Middle frontal gyrus (tissue), 1 donor: ENCODE data around the gene ARHGAP25.

ENCODE experiments used
- DNase-seq: peaks from one replicate; pipeline ENCODE4 v3.0.0-alpha.2; 2015; ENCODE audit warnings: low spot score; ENCODE audit errors: extremely low spot score

The ARHGAP25 gene

DNA sequence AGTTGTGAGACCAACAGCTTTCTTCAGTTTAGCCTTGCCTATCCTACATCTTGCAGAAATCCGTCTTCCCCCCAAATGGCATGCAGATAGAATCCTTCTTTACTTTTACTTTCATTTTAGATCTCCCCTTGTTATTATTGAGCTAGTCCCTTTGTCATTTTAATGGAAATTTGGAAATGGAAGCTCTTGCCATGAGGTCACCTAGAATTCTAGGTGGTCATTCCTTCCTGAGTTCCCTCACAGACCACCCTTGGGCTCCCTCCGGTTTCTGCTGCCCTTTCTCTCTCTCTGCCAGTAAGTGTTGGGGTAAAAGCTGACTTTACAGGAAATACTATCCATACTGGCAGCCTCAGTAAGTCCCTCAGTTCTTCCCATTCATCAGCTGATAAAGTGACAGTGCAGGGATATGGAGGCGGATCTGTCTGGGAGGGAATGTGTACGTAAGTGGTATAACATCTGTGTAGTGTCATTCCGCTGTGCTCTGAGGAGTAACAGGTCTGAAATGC lies 30.2 kb downstream of the ARHGAP25 start:
- DNase-seq = no peak

DNA sequence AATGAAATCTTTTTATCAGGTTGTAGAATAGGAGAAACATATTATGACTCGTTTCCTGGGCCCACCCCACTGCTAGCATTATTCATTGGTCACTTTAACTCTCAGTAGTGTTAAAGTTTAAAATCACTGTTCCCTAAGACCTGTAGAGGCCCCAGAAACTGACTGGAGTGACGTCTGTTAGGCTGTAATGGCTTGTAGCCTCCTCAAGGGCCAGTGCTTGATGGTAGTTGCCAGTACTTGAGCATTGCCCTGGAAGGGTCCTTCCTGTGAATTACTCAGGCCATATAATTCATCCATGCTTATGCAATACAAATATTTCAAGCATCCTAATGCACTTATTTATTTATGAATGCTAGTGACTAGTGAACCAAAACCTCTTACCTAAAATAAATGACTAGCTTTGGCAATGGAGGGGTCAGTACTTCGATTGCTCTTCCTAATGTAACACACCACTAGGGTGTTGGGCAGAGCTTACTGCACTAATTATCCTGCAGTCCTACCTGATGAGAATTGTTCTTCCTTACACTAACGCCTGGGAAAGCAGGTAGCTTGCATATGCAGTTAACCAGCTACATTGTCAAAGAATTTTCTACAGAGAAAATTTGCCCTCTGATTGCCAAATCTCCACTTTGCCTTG lies 31.2 kb downstream of the ARHGAP25 start:
- DNase-seq = no peak

DNA sequence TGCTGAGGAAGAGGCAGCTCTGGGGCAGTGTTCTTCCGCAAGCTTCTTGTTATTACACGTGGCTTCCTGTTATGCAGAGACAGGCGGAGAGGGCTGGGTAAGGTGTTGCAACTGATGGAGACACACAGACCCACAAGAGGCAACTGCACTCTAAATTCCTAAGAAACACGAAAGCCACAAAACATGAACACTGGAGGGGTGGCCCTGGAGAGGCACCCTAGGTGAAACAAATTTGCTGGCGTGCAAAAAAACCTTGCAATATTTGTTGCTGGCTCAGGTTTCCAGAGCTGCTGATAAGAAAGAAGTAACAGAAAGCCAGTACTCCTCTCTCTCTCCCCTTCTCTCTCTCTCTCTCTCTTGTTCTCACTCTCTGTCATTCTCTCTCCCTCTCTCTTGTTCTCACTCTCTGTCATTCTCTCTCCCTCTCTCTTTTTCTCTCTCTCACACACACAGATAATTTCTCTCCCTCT lies 31.8 kb downstream of the ARHGAP25 start:
- no peak for DNase-seq

DNA sequence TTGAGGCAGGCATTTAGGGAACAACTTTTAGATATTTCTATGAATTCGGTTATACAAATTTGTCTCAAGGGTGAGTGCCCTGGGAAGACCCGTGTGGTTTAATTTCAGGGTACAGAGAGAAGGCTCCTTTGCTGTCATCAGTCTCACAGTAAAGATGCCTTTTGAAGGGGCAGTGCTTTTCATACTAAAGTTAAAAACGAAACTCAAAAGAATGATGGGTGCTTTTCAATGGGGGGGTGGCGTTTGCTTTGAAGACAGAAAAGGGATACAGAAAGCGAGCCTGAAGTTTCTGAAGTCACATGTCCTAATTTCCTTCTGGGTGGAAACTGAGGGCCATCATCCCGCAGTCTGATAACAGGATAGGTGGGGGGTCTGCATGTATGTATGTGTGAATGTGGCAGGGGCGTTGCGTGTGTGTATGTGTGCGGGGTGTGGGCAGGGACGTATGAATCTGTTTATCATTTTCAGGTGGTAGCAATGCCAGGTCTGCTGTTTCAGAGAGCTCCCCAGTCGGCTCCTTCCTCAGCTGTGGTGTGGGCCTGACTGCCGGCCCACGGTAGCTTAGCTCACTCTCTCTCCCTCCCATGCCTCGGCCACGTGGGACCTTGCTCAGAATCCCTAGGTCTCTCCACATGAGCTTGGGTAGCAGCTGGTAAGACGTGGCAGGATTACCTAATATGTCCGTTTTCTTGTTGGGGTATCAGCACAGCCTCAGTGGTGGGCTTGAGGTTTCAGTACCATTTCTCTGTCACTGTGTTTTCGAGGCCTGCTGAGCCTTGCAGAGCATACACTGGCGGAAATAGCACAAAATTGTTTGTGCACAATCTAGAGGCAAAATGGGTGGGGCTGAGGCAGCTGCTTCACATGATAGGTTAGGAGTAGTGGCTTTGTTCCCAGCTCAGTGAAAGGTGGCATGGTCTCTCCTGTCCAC lies 32.7 kb downstream of the ARHGAP25 start:
- DNase-seq = no peak

DNA sequence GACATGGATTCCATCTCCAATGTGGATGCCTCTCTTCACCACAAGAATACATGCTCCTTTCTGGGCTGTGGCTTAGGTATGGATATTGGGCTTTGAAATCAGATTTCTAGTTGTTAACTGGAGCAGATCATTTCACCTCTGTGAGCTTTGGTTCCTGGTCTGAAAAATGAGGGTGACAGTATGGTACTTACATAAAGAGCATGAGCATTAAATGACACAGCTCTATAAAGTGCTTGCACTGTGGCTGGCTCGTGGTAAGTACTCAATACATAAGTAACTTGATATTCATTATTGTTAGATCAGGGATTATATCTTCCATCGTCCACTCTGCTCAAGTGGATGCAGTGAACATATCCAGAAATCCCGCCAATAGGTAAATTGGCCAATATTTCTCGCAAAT lies 33.4 kb downstream of the ARHGAP25 start:
- no peak for DNase-seq

DNA sequence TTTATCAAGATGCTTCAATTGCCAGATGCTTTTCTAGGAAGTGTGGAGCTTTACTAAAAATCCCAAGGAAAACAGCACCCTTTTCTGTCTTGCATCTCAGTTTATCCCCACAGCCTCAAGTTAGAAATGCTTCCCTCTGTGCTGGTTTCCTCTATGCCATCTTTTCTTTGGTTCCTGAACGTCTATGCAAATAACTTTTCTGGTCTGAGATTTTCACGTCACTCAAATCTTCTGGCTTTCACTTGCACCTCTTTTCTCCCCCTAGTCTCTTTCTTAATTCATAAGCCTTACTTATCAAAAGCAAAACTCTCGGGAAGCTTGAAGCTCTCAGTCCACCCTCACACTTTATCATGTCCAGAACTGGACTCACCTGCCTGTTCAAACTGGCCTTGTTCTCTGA lies 33.9 kb downstream of the ARHGAP25 start:
- DNase-seq = no peak

DNA sequence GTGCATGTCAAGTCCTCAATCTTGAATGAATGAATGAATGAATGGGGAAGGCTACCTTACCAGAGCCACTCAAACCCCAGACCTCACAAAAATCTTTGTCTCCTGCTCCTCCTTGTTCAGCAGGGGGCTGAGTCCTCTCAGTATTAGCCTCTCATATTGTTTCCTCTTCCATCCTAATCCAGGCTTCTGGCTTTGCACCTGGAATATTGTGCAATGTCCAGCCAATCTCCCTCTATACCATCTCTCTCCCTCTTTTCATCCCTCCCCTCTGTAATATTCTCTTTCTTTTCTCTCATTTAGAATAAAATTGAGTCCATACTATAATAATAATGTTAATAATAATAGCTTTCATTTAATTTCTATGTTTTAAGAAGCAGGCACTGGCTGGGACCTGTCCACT lies 34.3 kb downstream of the ARHGAP25 start:
- no peak for DNase-seq

DNA sequence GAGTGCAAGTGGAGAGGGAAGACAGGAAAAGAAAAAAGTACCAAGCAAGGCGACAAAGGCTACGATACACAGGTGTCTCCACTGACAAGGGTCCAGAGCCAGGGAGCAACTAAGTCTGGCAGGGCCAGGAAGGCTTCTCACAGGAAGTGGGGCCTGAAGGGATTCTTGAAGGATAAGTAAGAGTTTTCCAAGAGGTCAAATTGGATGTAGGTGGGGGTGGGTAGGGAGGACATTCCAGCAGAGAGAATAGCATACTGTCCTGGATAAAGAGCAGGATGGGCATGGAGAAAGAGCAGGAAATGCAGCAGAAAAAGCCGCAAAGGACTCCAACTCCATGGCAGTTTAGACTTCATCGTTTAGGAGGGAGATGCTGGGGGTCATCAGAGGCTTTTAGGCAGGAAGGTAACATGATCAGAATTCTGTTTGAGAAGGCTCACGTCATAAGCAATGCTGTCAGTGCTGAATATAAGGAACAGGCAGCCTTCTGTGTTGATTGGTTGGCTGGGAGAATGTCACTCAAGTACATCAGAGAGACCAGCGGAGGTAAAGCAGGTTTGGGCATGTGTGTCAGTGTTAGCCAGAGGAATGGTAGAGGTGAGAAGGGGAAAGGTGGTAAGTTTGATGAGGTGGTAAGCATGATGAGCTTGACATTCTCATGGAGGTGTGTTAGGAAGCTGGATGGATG lies 35.1 kb downstream of the ARHGAP25 start:
- no peak for DNase-seq

DNA sequence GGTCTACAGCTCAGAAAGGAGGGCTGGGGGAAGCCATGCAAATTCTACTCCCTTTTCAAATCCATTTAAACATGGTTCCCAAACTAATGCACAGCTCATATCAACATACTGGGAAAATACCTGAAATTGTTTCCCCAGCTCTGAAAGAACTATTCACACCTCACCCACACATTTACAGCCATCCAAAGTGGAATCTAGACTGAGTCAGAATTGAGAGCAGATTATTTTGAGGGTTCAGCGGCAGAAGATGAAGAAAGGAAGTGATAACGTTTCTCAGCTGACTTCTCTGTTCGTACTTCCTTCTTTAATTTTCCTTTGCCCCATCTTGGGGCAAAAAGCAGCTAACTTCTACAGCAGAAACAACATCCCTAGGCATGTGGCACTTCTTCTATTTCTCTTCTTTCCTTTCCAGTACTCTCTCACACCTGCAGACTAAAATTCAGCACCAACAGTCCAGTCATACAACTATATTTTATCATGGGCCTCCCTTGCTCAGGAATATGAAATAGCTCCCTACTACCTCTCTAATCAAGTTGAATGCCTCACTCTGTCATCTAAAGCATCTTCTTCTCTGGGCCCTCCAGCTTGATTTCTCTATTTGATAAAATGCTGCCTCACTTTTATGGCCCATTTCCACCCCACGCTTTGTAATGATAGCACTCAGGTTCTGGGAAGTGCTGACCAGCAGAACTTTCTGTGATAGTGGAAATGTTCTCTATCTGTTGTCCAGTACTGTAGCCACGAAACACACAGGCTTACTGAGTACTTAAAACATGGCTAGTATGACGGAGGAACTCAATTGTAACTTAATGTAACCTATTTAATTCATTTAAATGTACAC lies 35.9 kb downstream of the ARHGAP25 start:
- DNase-seq = no peak

DNA sequence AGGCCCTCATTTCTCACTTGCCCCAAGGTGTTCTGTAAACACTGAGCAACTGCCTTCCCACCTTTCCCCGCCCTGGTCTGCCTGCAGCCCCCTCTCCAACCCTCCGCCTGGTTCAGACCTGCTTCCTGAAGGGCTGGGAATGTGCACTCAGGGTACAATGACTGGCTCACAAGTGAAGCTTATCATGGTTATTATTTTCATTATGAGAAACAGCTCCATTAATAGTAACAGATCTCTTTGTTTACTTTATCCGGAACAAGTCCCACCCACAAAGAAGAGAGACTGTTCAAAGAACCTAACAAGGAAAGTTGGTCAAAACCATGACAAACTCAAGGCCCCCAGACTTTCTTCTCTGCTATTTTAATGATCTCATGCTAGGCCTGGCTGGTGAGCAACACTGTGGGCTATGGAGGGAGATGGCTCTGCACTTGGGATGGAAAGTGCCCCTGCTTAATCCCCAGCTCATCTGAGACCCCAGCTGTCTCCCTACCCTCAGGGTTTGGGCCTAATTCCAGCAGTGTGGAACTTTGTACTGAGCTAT lies 36.7 kb downstream of the ARHGAP25 start:
- DNase-seq = no peak

DNA sequence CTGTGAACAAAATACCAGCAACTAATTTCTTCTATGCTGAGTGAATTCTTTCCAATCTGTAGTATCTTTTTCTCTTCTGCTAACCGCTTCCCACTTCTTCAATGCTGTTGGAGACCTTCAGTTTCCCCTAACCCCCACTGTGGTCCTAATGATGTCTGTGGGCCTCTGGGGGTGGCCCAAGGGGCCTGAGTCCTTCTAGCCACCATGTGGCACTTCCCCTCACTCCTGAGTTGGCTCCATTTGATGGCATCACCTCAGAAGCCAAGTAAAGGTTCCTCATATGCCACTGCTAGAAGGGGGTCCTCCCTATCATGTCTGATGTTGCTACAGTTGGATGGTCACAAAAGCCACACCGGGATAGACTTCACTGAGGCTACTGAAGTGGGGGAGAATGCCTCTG lies 37.5 kb downstream of the ARHGAP25 start:
- DNase-seq = no peak

DNA sequence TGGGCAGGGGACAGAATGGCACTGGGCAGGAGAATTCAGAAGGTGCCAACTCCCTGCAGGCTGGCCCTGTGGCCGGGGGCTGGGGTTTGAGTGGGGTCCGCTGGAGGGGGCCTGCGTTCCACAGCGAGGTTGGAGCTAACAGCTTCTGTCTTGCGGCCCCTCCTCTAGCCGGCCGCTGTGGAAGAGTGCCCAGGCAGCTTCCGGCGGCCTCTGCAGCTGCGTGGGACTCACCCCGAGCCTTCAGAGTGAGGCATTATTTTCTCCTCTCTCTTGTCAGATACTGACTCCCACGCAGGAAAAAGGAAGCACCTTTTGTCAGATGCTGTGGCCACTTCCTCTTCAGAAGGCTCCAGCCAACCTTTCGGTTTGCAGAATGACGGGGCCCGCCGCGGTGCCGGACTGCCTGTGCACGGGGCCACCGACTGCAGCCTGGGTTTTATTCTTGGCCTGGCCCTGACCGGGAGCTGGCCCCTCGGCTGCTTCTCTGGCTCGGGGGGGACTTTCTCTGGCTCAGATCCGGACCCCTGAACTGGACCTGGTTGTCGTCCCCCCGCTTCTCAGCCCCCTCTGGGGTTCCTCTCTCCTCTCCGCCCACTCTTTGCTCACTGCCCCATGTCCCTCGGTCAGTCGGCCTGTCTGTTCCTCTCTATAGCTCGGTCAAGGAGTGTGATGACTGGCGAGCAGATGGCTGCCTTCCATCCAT lies 40.1 kb downstream of the ARHGAP25 start:
- no peak for DNase-seq

DNA sequence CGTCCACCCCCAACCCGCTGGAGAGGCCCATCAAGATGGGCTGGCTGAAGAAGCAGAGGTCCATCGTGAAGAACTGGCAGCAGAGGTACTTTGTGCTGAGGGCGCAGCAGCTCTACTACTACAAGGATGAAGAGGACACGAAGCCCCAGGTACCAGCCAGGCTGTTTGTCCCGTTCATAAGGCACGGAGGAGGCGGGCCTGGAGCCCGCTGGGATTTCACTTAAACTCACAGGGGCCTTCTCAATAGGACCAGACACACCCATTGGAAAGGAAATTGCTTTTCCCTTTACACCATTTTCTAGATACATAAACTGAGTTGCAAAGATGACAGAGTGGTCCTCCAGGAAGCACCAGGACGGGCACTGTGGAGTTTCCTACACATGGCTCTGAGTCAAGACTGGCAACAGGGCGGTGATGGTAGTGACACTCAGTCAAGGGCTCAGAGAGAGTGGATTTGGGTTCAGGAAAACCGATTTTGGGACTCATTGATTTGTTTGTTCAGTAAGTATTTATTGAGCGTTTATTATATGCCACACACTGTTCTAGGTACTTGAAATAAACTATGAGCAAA lies 40.7 kb downstream of the ARHGAP25 start:
- no peak for DNase-seq

DNA sequence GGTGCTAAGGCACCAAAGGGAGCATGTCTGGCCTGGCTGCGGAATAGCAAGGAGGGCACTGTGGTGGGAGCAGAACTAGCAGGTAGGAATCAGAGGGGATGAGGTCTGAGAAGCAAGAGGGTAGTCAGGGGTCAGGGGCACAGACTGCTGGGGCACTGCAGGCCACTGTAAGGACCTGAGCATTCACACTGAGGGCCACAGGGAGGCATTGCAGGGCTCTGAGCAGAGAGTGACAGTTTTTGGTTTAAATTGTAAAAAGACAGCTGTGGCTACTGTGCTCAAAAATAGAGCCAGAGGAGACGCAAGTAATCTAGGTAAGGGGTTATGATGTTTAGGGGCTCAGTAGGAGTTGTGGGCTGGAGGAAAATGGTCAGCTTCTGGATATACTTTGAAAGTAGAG lies 41.5 kb downstream of the ARHGAP25 start:
- no peak for DNase-seq

DNA sequence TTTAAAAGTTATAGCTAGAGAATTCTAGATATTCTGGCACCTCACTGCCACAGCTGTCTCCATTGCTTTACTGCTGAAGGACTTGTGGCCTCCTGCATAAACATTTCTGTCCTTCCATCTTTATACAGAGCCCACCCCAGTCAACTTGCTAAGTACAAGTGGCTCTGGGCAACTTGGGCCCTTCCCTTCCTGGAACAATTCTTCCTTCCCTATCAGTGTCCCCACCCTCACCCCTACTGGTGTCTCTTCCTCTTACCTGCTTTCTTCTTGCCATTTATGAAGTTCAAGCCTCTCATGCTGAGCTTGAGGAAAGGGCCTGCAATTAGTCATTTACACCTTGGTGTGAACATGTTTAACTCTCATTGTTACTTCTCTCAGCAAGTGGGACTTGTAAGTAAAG lies 45.0 kb downstream of the ARHGAP25 start:
- no peak for DNase-seq

DNA sequence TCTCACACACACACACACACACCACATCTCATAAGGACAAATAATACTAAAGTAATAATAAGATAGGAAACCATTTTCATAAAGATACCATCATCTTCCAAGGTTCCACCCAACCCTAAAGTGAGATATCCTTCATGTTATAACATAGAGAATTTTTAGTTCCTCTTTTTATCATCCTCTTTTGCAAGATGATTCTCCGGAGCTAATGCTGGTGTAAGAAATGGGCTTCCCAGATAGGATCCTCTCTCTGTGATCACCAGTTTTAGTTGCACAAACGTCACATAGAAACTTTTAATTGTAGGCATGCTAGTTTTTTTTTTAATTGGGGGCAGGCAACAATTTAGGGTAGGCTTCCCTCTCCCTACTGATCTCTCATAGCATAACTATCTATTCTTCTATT lies 49.6 kb downstream of the ARHGAP25 start:
- no peak for DNase-seq

DNA sequence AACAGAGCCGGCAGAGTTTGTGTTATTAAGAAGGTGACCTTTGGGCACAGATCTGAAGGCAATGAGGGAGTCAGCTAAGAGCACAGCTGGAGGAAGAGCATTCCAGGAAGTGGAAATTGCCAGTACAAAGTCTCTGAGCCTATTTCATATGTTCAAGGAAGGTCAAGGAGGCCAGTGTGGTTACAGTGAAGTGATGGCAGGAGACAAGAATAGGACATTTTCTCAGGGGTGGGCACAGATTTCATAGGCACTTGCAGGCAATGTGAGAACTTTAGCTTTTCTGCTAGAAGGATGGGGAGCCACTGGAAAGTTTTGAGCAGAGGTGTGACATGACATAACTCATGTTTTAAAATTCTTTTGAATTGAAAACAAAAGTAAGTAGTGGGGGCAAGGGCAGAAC lies 50.3 kb downstream of the ARHGAP25 start:
- no peak for DNase-seq

DNA sequence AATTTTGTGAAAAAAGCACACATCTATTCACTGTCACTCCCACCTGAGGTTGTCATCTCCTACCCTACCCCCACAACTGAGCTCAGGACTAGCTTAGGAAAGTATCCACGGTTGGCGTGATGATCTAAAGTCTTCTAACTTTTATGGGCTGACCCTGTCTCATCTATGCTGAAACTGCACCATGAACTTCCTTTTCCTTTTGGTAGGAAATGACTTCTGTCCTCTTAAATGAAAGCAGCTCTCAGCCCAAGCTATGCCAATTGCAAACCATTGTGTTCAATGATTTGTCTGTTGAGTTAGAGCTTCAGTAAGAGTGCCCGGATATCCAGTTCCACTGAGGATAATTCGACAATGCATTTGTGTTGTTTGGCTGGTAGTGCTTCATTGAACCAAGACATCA lies 52.7 kb downstream of the ARHGAP25 start:
- no peak for DNase-seq

DNA sequence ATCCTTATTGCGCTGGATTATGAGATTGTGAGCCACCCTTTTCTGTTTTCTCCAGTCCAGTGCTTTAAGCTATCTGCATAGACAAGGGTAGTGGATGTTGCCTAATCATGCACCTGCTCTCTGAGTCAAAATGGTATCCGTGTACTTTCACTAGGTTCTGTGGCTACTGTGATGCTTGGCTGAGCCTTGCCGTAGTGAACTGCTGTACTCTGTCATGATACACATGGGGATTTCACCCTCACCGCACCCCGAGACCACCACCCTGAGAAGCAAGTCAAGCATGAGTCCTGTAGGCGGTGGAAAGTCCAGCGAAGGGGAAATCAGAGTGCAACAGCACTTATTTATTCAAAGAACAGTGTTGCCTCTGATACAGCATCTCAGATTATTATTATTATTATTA lies 55.0 kb downstream of the ARHGAP25 start:
- DNase-seq = no peak

DNA sequence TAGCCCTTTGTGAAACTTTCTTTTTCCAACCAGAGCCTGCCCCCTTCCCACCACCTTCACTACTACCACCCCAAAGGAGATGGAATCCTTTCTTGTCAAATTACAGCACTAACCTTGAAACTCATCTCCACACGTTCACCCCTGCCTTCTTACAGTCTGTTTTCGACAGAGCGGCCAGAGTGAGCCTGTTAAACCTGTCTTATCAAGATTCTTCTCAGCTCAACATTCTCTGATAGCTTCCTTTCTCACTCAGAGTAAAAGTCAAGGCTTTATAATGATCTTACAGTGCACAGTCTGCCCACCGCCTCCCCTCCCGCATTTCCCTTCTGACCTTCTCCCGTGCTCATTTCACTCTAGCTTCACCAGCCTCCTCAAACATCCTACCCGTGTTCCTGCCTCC lies 56.0 kb downstream of the ARHGAP25 start:
- no peak for DNase-seq
